HEK293 (cell line): Measurements from ENCODE around the gene CLEC14A.

Experiments used
- KLF16 ChIP-seq: fragments of 450-650 bp; formaldehyde crosslinking; IDR thresholded peaks from 2 replicates; pipeline ENCODE4 v1.5.1; 2017; ENCODE audit warnings: missing biosample characterization, missing genetic modification characterization
- SETDB1 ChIP-seq: IDR thresholded peaks from one replicate; pipeline ENCODE4 v1.6.1; 2017; ENCODE audit warnings: mild to moderate bottlenecking, low read length, moderate library complexity, mixed read lengths; ENCODE audit not compliant: insufficient read length
- SP2 ChIP-seq: fragments of 450-650 bp; formaldehyde crosslinking; IDR thresholded peaks from 2 replicates; pipeline ENCODE4 v1.5.1; 2016; ENCODE audit warnings: missing biosample characterization, missing genetic modification characterization
- YY1 ChIP-seq: fragments of 450-650 bp; formaldehyde crosslinking; IDR thresholded peaks from 2 replicates; pipeline ENCODE4 v1.5.1; 2018; ENCODE audit warnings: missing biosample characterization, missing genetic modification characterization
- ZBTB7A ChIP-seq: fragments of 450-650 bp; formaldehyde crosslinking; IDR thresholded peaks from 2 replicates; pipeline ENCODE4 v1.5.1; 2016; ENCODE audit warnings: low read depth, missing biosample characterization, missing genetic modification characterization
- ZNF114 ChIP-seq: fragments of 450-650 bp; formaldehyde crosslinking; IDR thresholded peaks from 2 replicates; pipeline ENCODE4 v1.5.0; 2017; ENCODE audit warnings: missing biosample characterization, missing genetic modification characterization
- ZNF174 ChIP-seq: fragments of 450-650 bp; formaldehyde crosslinking; IDR thresholded peaks from 2 replicates; pipeline ENCODE4 v1.5.0; 2017; ENCODE audit warnings: missing biosample characterization, mild to moderate bottlenecking, missing genetic modification characterization
- ZNF223 ChIP-seq: fragments of 450-650 bp; formaldehyde crosslinking; IDR thresholded peaks from 2 replicates; pipeline ENCODE4 v1.5.1; 2016; ENCODE audit warnings: missing biosample characterization, missing genetic modification characterization
- ZNF830 ChIP-seq: fragments of 450-650 bp; IDR thresholded peaks from 2 replicates; pipeline ENCODE4 v1.5.0; 2018; ENCODE audit warnings: missing biosample characterization, missing genetic modification characterization, low read depth, mild to moderate bottlenecking, moderate library complexity
- TF ChIP-seq, protein P1 (sequence below): fragments of 450-650 bp; formaldehyde crosslinking; IDR thresholded peaks from 2 replicates; pipeline ENCODE4 v1.5.1; 2016; ENCODE audit warnings: missing biosample characterization, missing genetic modification characterization
- TF ChIP-seq, protein P2 (sequence below): fragments of 450-650 bp; formaldehyde crosslinking; optimal IDR thresholded peaks from 2 replicates; pipeline ENCODE3; 2016; ENCODE audit warnings: missing biosample characterization, mild to moderate bottlenecking, missing genetic modification characterization
- TF ChIP-seq, protein P3 (sequence below): fragments of 450-650 bp; formaldehyde crosslinking; IDR thresholded peaks from 2 replicates; pipeline ENCODE4 v1.5.1; 2016; ENCODE audit warnings: missing biosample characterization, missing genetic modification characterization, low read depth
- TF ChIP-seq, protein P4 (sequence below): fragments of 450-650 bp; formaldehyde crosslinking; IDR thresholded peaks from 2 replicates; pipeline ENCODE4 v1.5.1; 2016; ENCODE audit warnings: missing biosample characterization, missing genetic modification characterization, low read depth

DNA sequence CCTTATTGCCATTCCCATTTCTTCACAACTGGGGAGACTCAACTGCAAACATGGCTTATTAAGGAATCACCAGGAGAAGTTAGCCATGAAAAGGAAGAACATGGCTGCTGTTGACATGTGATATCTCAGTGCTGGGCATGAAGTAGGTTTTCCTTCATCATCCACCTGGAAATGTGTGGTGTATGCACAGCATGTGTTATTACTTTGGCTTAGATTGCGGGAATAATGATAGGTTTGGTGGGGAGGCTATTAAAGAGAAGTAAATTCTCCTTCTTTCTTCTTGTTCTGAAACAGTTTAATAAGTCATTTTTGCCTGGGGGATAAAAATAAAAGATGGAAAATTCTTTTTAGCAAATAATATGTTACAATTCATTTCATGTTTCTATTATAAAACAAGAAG is 23.7 kb upstream of the CLEC14A start:
- TF ChIP-seq, protein P1, sequence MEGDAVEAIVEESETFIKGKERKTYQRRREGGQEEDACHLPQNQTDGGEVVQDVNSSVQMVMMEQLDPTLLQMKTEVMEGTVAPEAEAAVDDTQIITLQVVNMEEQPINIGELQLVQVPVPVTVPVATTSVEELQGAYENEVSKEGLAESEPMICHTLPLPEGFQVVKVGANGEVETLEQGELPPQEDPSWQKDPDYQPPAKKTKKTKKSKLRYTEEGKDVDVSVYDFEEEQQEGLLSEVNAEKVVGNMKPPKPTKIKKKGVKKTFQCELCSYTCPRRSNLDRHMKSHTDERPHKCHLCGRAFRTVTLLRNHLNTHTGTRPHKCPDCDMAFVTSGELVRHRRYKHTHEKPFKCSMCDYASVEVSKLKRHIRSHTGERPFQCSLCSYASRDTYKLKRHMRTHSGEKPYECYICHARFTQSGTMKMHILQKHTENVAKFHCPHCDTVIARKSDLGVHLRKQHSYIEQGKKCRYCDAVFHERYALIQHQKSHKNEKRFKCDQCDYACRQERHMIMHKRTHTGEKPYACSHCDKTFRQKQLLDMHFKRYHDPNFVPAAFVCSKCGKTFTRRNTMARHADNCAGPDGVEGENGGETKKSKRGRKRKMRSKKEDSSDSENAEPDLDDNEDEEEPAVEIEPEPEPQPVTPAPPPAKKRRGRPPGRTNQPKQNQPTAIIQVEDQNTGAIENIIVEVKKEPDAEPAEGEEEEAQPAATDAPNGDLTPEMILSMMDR (tag by site-specific recombination): no peak
- TF ChIP-seq KLF16 (tag by site-specific recombination) (no peak), ZNF114 (tag by site-specific recombination) (no peak), YY1 (tag by site-specific recombination) (no peak), ZNF174 (tag by site-specific recombination) (no peak), ZNF830 (tag by site-specific recombination) (no peak), SP2 (tag by site-specific recombination) (no peak), SETDB1 (no peak), ZNF223 (no peak), ZBTB7A (tag by site-specific recombination) (no peak)
- TF ChIP-seq, protein P2, sequence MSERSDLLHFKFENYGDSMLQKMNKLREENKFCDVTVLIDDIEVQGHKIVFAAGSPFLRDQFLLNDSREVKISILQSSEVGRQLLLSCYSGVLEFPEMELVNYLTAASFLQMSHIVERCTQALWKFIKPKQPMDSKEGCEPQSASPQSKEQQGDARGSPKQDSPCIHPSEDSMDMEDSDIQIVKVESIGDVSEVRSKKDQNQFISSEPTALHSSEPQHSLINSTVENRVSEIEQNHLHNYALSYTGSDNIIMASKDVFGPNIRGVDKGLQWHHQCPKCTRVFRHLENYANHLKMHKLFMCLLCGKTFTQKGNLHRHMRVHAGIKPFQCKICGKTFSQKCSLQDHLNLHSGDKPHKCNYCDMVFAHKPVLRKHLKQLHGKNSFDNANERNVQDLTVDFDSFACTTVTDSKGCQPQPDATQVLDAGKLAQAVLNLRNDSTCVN: no peak
- TF ChIP-seq, protein P3, sequence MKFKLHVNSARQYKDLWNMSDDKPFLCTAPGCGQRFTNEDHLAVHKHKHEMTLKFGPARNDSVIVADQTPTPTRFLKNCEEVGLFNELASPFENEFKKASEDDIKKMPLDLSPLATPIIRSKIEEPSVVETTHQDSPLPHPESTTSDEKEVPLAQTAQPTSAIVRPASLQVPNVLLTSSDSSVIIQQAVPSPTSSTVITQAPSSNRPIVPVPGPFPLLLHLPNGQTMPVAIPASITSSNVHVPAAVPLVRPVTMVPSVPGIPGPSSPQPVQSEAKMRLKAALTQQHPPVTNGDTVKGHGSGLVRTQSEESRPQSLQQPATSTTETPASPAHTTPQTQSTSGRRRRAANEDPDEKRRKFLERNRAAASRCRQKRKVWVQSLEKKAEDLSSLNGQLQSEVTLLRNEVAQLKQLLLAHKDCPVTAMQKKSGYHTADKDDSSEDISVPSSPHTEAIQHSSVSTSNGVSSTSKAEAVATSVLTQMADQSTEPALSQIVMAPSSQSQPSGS: no peak
- TF ChIP-seq, protein P4, sequence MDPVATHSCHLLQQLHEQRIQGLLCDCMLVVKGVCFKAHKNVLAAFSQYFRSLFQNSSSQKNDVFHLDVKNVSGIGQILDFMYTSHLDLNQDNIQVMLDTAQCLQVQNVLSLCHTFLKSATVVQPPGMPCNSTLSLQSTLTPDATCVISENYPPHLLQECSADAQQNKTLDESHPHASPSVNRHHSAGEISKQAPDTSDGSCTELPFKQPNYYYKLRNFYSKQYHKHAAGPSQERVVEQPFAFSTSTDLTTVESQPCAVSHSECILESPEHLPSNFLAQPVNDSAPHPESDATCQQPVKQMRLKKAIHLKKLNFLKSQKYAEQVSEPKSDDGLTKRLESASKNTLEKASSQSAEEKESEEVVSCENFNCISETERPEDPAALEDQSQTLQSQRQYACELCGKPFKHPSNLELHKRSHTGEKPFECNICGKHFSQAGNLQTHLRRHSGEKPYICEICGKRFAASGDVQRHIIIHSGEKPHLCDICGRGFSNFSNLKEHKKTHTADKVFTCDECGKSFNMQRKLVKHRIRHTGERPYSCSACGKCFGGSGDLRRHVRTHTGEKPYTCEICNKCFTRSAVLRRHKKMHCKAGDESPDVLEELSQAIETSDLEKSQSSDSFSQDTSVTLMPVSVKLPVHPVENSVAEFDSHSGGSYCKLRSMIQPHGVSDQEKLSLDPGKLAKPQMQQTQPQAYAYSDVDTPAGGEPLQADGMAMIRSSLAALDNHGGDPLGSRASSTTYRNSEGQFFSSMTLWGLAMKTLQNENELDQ (tag by site-specific recombination): no peak
